CD4-positive, alpha-beta T cell treated with Interferon alpha-2 for 1 hour (primary cell): Measurements from ENCODE around the gene CEACAM3.
"Not testable (repeated sequence)": the region's sequence is repeated elsewhere in the genome, so short reads cannot be mapped to it uniquely, and the experiment has no call there.

Source experiments
- DNase-seq, 2 donors: peaks; one replicate each; pipeline ENCODE4 v3.0.0-alpha.2; 2020 to 2022

Gene CEACAM3

GRCh38 chr19:41796362-41796761, at the start of gene CEACAM3:
Gene CEACAM3, plus strand, starts transcription at chr19:41796587. Its CDS starts 91 bp downstream, at chr19:41796678.
- DNase-seq: no peak

DNA sequence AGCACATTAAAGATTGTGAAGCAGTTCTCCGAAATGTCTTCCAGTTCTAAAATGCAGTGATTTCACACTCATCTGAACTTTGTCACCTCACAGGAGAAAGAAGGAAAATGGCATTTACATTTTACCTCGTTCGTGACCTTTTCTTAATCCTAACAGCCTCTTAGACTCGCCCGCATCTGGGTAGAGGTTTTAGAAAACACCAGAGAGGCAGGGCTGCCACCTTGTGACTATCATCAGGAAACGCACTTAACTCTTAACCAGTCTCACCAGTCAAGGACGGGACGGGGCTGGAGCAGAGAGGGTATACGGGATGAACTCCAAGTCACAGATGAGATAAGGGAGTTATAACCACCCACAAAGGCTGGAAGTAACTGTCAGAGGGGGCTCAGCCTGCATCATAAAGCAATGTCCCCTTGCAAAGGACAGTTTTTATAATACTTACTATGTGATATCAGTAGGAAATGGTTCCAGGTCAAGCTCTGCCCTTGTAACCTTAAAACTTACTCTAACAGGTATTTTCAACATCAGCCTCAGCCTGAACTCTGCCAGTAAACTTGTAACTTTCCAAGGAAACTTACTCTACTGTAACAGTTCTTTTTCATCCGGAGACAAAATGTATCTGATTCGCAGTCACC, 49.7 kb upstream of the CEACAM3 start:
- DNase-seq: peak; percentile 35 to 52

DNA sequence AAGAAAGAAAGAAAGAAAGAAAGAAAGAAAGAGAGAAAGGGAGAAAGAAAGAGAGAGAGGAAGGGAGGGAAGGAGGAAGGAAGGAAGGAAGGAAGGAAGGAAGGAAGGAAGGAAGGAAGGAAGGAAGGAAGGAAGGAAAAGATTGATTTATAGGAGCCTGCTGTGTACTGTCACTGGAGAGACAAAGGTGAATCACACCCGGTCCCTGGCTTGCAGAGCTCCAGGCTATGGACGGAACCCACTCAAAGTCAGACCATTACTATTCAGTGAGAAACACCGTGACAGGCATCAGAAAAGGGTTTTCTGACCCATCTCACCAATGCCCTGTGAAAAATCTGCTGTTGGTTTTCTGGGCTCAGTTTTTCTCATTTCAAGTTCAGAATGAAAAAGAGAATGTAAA, 48.4 kb upstream of the CEACAM3 start:
- no peak for DNase-seq

- not testable (repeated sequence) for DNase-seq
These were observed 45.9 kb upstream of the CEACAM3 start for GRCh38 chr19:41750248-41751134.

GRCh38 chr19:41753159-41753558, 43.2 kb upstream of the CEACAM3 start:
- DNase-seq: peak; percentile 63 to 72

GRCh38 chr19:41753936-41754529, 42.4 kb upstream of the CEACAM3 start:
- DNase-seq: peak; percentile 65 to 77

DNA sequence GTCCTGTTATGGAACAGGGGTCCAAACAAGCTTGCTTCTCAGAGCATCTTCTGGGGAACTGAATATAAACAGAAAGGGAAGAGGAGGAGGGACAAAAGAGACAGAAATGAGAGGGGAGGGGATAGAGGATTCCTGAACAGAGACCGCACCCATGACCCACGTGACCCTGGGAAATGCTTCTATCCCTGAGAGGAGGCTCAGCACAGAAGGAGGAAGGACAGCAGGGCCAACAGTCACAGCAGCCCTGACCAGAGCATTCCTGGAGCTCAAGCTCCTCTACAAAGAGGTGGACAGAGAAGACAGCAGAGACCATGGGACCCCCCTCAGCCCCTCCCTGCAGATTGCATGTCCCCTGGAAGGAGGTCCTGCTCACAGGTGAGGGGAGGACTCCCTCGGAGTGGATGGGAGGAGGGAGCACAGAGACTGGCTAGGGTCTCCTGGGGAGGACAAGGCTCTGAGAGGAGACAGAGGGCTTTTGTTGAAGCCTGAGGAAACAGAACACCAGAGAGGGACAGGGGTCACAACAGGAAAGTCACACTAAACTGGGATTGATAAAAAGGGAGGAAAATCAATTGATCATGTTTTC, 41.0 kb upstream of the CEACAM3 start, which contains the start of gene CEACAM6:
CEACAM6 (plus strand) TSS at position 203 of the 586 bp plus-strand sequence; CDS start at position 312, 109 bp downstream.
- no peak for DNase-seq

DNA sequence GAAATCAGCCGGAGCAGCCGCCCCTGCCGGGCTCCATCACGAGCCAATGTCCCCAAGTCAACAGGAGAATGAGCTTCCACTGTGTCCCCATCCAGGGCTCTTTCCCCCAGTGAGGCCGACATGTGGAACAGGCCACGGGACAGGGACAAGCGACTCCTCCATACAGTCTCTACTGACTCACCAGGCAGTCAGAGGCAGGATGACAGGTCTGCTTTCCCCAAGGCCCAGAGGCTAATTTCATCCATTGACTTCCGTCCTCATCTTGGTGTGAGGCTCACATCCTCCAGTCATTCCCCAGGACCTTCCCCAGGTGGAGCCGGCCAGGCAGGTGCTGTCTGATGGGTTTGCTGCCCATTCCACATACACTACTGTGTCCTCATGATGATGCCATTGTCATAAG, 37.5 kb upstream of the CEACAM3 start:
- no peak for DNase-seq

- DNase-seq: no peak
These were observed 29.3 kb upstream of the CEACAM3 start for GRCh38 chr19:41767115-41767514.

GRCh38 chr19:41768105-41768504, 28.3 kb upstream of the CEACAM3 start:
- not testable (repeated sequence) for DNase-seq

GRCh38 chr19:41769608-41770007, 26.8 kb upstream of the CEACAM3 start:
- no peak for DNase-seq

DNA sequence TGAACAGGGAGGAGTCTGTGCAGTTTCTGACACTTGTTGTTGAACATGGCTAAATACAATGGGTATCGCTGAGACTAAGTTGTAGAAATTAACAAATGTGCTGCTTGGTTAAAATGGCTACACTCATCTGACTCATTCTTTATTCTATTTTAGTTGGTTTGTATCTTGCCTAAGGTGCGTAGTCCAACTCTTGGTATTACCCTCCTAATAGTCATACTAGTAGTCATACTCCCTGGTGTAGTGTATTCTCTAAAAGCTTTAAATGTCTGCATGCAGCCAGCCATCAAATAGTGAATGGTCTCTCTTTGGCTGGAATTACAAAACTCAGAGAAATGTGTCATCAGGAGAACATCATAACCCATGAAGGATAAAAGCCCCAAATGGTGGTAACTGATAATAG, 25.0 kb upstream of the CEACAM3 start:
- DNase-seq: no peak

GRCh38 chr19:41774515-41774980, 21.8 kb upstream of the CEACAM3 start:
- peak; percentile 16 to 64 for DNase-seq

GRCh38 chr19:41776700-41777099, 19.7 kb upstream of the CEACAM3 start:
- no peak for DNase-seq

DNA sequence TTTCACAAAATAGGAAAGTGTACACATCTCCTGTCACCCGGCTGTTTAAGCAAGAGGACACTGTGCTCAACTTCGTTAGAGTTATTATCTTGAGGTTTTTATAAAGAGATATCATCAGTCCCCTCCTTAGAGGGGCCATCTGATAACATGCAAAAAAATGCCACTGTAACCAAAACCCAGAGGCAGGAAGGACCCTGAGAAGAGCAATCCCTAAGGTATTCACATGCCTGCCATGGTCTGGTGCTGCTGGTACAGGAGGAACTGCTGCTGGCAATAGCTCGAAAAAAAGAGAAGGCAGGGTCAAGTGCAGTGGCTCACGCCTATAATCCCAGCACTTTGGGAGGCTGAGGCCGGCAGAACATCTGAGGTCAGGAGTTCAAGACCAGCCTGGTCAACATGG, 12.8 kb upstream of the CEACAM3 start:
- DNase-seq: no peak

- no peak for DNase-seq
These were observed 12.1 kb upstream of the CEACAM3 start for GRCh38 chr19:41784312-41784711.

GRCh38 chr19:41784743-41785142, 11.6 kb upstream of the CEACAM3 start:
- no peak for DNase-seq

- DNase-seq: peak; percentile 80
These were observed 10.7 kb upstream of the CEACAM3 start for GRCh38 chr19:41785653-41786052.

DNA sequence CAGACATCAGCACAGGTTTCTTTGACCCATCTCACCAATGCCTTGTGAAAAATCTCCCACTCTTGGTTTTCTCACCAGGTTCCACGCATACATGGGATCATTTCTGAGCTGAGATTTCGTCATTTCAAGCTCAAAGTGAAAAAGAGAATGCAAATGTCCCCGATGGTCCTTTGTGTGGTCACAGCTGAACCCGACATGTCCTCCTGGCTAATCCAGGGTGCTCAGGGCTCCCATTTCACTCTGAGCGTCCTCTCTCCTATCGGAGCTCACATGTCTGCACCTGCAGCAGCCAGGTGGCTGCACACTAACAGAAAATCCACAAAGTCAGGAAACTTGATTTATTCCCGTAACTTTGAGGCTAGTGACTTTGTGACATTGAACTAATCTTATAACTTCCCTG, 9.3 kb upstream of the CEACAM3 start:
- no peak for DNase-seq

GRCh38 chr19:41788518-41788917, 7.9 kb upstream of the CEACAM3 start:
- DNase-seq: not testable (repeated sequence)

DNA sequence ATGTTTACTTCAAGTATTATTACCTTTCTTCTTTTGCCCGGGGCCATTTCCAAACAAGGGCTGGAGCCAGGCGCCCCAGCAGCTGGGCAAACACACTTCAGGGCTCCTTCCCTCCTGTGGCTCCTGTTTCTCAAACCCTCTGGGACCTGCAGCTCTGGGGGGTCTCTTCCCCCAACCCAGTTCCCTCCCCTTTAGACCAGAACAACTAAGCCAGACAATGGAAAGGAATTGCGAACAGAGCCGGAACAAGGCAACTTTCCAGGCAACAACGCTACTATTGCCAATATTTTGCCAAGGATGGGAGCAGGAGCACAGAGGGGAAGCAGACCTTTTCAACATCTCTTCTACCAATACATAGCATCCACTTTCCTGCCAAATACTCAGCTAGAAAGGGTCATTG, 7.3 kb upstream of the CEACAM3 start:
- not testable (repeated sequence) for DNase-seq

DNA sequence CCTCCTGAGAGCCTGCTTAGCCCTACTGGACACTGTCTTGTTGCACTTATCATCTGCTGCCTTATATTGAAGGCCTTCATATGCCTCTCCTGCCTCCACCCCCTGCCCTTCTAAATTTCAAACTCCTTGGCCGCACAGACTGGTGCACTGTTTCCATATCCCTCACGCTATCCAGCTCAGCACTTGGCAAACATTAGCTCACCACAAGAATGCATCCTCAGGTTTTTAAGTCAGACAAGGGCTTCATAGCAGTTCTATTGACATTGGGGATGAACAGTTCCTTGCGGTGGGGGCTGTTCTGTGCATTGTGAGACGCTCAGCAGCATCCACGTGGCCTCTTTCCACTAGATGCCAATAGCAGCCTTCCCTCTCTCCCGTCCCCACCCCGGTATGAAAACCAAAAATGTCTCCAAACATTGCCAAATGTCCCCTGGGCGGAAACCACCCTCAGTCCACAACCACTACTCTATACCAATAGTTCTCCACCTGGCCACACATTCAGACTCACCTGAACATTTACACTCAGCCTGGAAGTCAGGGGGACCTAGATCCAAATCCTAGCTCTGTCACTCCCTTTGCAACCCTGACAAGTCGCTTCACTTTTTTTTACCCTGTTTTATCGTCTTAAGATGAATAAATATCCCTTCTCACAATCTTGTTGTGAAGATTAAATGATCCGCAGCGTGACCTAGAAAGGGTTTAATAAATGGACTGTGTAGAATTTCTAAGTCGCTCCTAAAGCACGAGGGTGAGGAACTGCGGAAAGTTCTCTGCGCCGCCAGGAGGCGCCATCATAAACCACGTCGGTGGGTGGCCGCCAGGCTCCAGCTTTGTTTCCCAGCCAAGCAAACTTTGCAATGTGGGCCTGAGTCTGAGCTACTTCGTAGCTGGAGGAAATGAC, 3.6 kb upstream of the CEACAM3 start:
- DNase-seq: peak; percentile 38 to 45
